NB4 (cell line): Measurements from ENCODE around the gene ATP2A3.

Experiments
- DNase-seq: peaks from one replicate; pipeline ENCODE4 v3.0.0; 2010; ENCODE audit warnings: low read depth
- H3K4me3 ChIP-seq: one replicate; pipeline ENCODE4 v1.5.1; 2011; ENCODE audit warnings: mild to moderate bottlenecking, low read depth, low read length, moderate library complexity
- CTCF ChIP-seq: IDR thresholded peaks from one replicate; pipeline ENCODE4 v1.5.1; 2012; ENCODE audit warnings: low read depth, low read length
- MAX ChIP-seq: IDR thresholded peaks from 2 replicates; pipeline ENCODE4 v1.6.1; 2011; ENCODE audit warnings: low read depth, low read length
- MYC ChIP-seq: IDR thresholded peaks from 2 replicates; pipeline ENCODE4 v1.6.1; 2011; ENCODE audit warnings: low read depth, low read length
- POLR2A ChIP-seq: IDR thresholded peaks from 2 replicates; pipeline ENCODE4 v1.6.1; 2011; ENCODE audit warnings: mild to moderate bottlenecking; ENCODE audit not compliant: insufficient read length; ENCODE audit errors: extremely low read depth

ATP2A3 gene

GRCh38 chr17:3935825-3936355, 28.3 kb downstream of the ATP2A3 start:
- H3K4me3 ChIP-seq: no peak overlapping the region
- TF ChIP-seq CTCF (no peak), POLR2A (no peak), MAX (no peak), MYC (no peak)
- no peak for DNase-seq

- no peak overlapping the region for H3K4me3 ChIP-seq
- TF ChIP-seq MAX: no peak
- no peak for TF ChIP-seq POLR2A
- TF ChIP-seq MYC: no peak
- peak; percentile 33 for TF ChIP-seq CTCF
- DNase-seq: peak; percentile 59
Measured at GRCh38 chr17:3935140-3935542, 29.1 kb downstream of the ATP2A3 start.

- no peak for DNase-seq
- TF ChIP-seq MAX (no peak), MYC (no peak)
- no peak overlapping the region for H3K4me3 ChIP-seq
Measured at GRCh38 chr17:3929764-3930163, 34.5 kb downstream of the ATP2A3 start.

- no peak overlapping the region for H3K4me3 ChIP-seq
- TF ChIP-seq MAX (no peak), MYC (no peak)
- DNase-seq: no peak
Measured at GRCh38 chr17:3929181-3929580, 35.1 kb downstream of the ATP2A3 start.

GRCh38 chr17:3928406-3928805, 35.8 kb downstream of the ATP2A3 start:
- no peak for DNase-seq
- TF ChIP-seq POLR2A: no peak
- TF ChIP-seq MYC: no peak
- no peak for TF ChIP-seq MAX
- no peak overlapping the region for H3K4me3 ChIP-seq

- TF ChIP-seq POLR2A: no peak
- no peak for TF ChIP-seq MAX
- TF ChIP-seq MYC: no peak
- no peak for TF ChIP-seq CTCF
Measured at GRCh38 chr17:3927628-3928340, 36.5 kb downstream of the ATP2A3 start.

GRCh38 chr17:3926860-3927627, 37.2 kb downstream of the ATP2A3 start:
- no peak for TF ChIP-seq POLR2A
- no peak for TF ChIP-seq MAX
- no peak for TF ChIP-seq CTCF
- TF ChIP-seq MYC: no peak
- DNase-seq: no peak

More at GRCh38 chr17:3927628-3928340, 36.5 kb downstream of the ATP2A3 start:
- H3K4me3 ChIP-seq: no peak overlapping the region
- DNase-seq: no peak

More at GRCh38 chr17:3926860-3927627, 37.2 kb downstream of the ATP2A3 start:
- H3K4me3 ChIP-seq: no peak overlapping the region
